ENCODE measurements around the gene TSHZ2.

TSHZ2 gene

GRCh38 chr20:53126185-53126584 lies 154.0 kb downstream of the TSHZ2 start:
- CTCF ChIA-PET: interaction anchor here (0.6 to 1.6 kb wide), 3 partner anchors 11 to 365 kb away, joined by 3 to 7 read pairs (median 3); no protein-coding TSS in a partner anchor
- TF ChIP-seq ELF4 (IDR thresholded peaks at IDR 0.05) (no peak), L3MBTL2 (conservative IDR thresholded peaks at IDR 0.05) (no peak), SUZ12 (IDR thresholded peaks at IDR 0.05) (no peak), FOXK2 (IDR thresholded peaks at IDR 0.05) (no peak), LEF1 (IDR thresholded peaks at IDR 0.05; ENCODE audit: borderline replicate concordance) (no peak), FOXM1 (IDR thresholded peaks at IDR 0.05; ENCODE audit: borderline replicate concordance) (no peak), HDGF (IDR thresholded peaks at IDR 0.05; ENCODE audit: borderline replicate concordance) (no peak), PKNOX1 (IDR thresholded peaks at IDR 0.05) (no peak), ZNF384 (IDR thresholded peaks at IDR 0.05) (no peak), NFRKB (IDR thresholded peaks at IDR 0.05) (no peak), BHLHE40 (IDR thresholded peaks at IDR 0.05; ENCODE audit: borderline replicate concordance) (no peak), CTBP1 (IDR thresholded peaks at IDR 0.05; ENCODE audit: borderline replicate concordance) (no peak), SP1 (IDR thresholded peaks at IDR 0.05) (no peak), FOXA1 (IDR thresholded peaks at IDR 0.05) (no peak), TARDBP (IDR thresholded peaks at IDR 0.05) (no peak), ARNT (IDR thresholded peaks at IDR 0.05) (no peak)
- POLR2A ChIA-PET: interaction anchor here (0.7 kb wide), 1 partner anchor 705 kb away, joined by 3 read pairs; no protein-coding TSS in a partner anchor
- DNase-seq (ENCODE audit: extremely low spot score): peak; percentile 57

- no peak for DNase-seq (ENCODE audit: extremely low spot score)
- CTCF ChIA-PET: interaction anchor here (1.6 kb wide), 1 partner anchor 10 kb away, joined by 7 read pairs; no protein-coding TSS in a partner anchor
- no peak for TF ChIP-seq TARDBP (IDR thresholded peaks at IDR 0.05)
- POLR2A ChIA-PET: no interaction called here
Measured at GRCh38 chr20:53127027-53127426, 154.9 kb downstream of the TSHZ2 start.

- POLR2A ChIA-PET: no interaction called here
- CTCF ChIA-PET: no interaction called here
- TF ChIP-seq LEF1 (IDR thresholded peaks at IDR 0.05; ENCODE audit: borderline replicate concordance): no peak
- TF ChIP-seq ARNT (IDR thresholded peaks at IDR 0.05): no peak
- no peak for TF ChIP-seq FOXM1 (IDR thresholded peaks at IDR 0.05; ENCODE audit: borderline replicate concordance)
- no peak for TF ChIP-seq CTBP1 (IDR thresholded peaks at IDR 0.05; ENCODE audit: borderline replicate concordance)
- TF ChIP-seq ZNF384 (IDR thresholded peaks at IDR 0.05): no peak
- no peak for TF ChIP-seq TARDBP (IDR thresholded peaks at IDR 0.05)
- TF ChIP-seq NFRKB (IDR thresholded peaks at IDR 0.05): no peak
- no peak for TF ChIP-seq FOXA1 (IDR thresholded peaks at IDR 0.05)
- TF ChIP-seq SP1 (IDR thresholded peaks at IDR 0.05): no peak
- no peak for TF ChIP-seq SUZ12 (IDR thresholded peaks at IDR 0.05)
- no peak for TF ChIP-seq HDGF (IDR thresholded peaks at IDR 0.05; ENCODE audit: borderline replicate concordance)
- no peak for TF ChIP-seq ELF4 (IDR thresholded peaks at IDR 0.05)
- TF ChIP-seq FOXK2 (IDR thresholded peaks at IDR 0.05): no peak
- no peak for TF ChIP-seq L3MBTL2 (conservative IDR thresholded peaks at IDR 0.05)
- no peak for TF ChIP-seq BHLHE40 (IDR thresholded peaks at IDR 0.05; ENCODE audit: borderline replicate concordance)
- no peak for DNase-seq (ENCODE audit: extremely low spot score)
Measured at GRCh38 chr20:53128004-53128403, 155.8 kb downstream of the TSHZ2 start.

GRCh38 chr20:53129563-53129962 lies 157.4 kb downstream of the TSHZ2 start:
- CTCF ChIA-PET: no interaction called here
- TF ChIP-seq FOXM1 (IDR thresholded peaks at IDR 0.05; ENCODE audit: borderline replicate concordance) (no peak), SP1 (IDR thresholded peaks at IDR 0.05) (no peak), L3MBTL2 (conservative IDR thresholded peaks at IDR 0.05) (no peak), BHLHE40 (IDR thresholded peaks at IDR 0.05; ENCODE audit: borderline replicate concordance) (no peak), FOXK2 (IDR thresholded peaks at IDR 0.05) (no peak), LEF1 (IDR thresholded peaks at IDR 0.05; ENCODE audit: borderline replicate concordance) (no peak), ZNF384 (IDR thresholded peaks at IDR 0.05) (no peak), ARNT (IDR thresholded peaks at IDR 0.05) (no peak), NFRKB (IDR thresholded peaks at IDR 0.05) (no peak), ELF4 (IDR thresholded peaks at IDR 0.05) (no peak), HDGF (IDR thresholded peaks at IDR 0.05; ENCODE audit: borderline replicate concordance) (no peak)
- POLR2A ChIA-PET: no interaction called here
- DNase-seq (ENCODE audit: extremely low spot score): no peak

- CTCF ChIA-PET: no interaction called here
- TF ChIP-seq BHLHE40 (IDR thresholded peaks at IDR 0.05; ENCODE audit: borderline replicate concordance) (no peak), FOXM1 (IDR thresholded peaks at IDR 0.05; ENCODE audit: borderline replicate concordance) (no peak), LEF1 (IDR thresholded peaks at IDR 0.05; ENCODE audit: borderline replicate concordance) (no peak), ZNF384 (IDR thresholded peaks at IDR 0.05) (no peak), L3MBTL2 (conservative IDR thresholded peaks at IDR 0.05) (no peak), CTBP1 (IDR thresholded peaks at IDR 0.05; ENCODE audit: borderline replicate concordance) (no peak), HDGF (IDR thresholded peaks at IDR 0.05; ENCODE audit: borderline replicate concordance) (no peak)
- POLR2A ChIA-PET: no interaction called here
- DNase-seq (ENCODE audit: extremely low spot score): no peak
Measured at GRCh38 chr20:53130795-53131194, 158.6 kb downstream of the TSHZ2 start.

GRCh38 chr20:53133125-53133524 lies 161.0 kb downstream of the TSHZ2 start:
- no peak for DNase-seq (ENCODE audit: extremely low spot score)
- CTCF ChIA-PET: interaction anchor here (0.8 kb wide), 1 partner anchor 131 kb away, joined by 3 read pairs; no protein-coding TSS in a partner anchor
- no peak for TF ChIP-seq BHLHE40 (IDR thresholded peaks at IDR 0.05; ENCODE audit: borderline replicate concordance)
- TF ChIP-seq FOXM1 (IDR thresholded peaks at IDR 0.05; ENCODE audit: borderline replicate concordance): no peak
- TF ChIP-seq HDGF (IDR thresholded peaks at IDR 0.05; ENCODE audit: borderline replicate concordance): no peak
- TF ChIP-seq FOXA1 (IDR thresholded peaks at IDR 0.05): no peak
- no peak for TF ChIP-seq SUZ12 (IDR thresholded peaks at IDR 0.05)

GRCh38 chr20:53133628-53134027 lies 161.5 kb downstream of the TSHZ2 start:
- CTCF ChIA-PET: interaction anchor here (0.8 kb wide), 1 partner anchor 131 kb away, joined by 3 read pairs; no protein-coding TSS in a partner anchor
- no peak for DNase-seq (ENCODE audit: extremely low spot score)
- POLR2A ChIA-PET: no interaction called here
- TF ChIP-seq NFRKB (IDR thresholded peaks at IDR 0.05) (no peak), ZNF384 (IDR thresholded peaks at IDR 0.05) (no peak), ELF4 (IDR thresholded peaks at IDR 0.05) (no peak), FOXA1 (IDR thresholded peaks at IDR 0.05) (no peak), FOXM1 (IDR thresholded peaks at IDR 0.05; ENCODE audit: borderline replicate concordance) (no peak), ARNT (IDR thresholded peaks at IDR 0.05) (no peak), FOXK2 (IDR thresholded peaks at IDR 0.05) (no peak), L3MBTL2 (conservative IDR thresholded peaks at IDR 0.05) (no peak), CTBP1 (IDR thresholded peaks at IDR 0.05; ENCODE audit: borderline replicate concordance) (no peak), TARDBP (IDR thresholded peaks at IDR 0.05) (no peak), SUZ12 (IDR thresholded peaks at IDR 0.05) (no peak), LEF1 (IDR thresholded peaks at IDR 0.05; ENCODE audit: borderline replicate concordance) (no peak), SP1 (IDR thresholded peaks at IDR 0.05) (no peak), PKNOX1 (IDR thresholded peaks at IDR 0.05) (no peak)

More at GRCh38 chr20:53133125-53133524, 161.0 kb downstream of the TSHZ2 start:
- POLR2A ChIA-PET: no interaction called here

All from HEK293T (cell line).